HUES64 (cell line): ENCODE measurements around the gene CTH. TPM values are rescaled to one million over a fixed set of nuclear protein-coding genes. Genes with fewer than 3 reads are reported as not detected.
"Not testable (repeated sequence)": the region's sequence is repeated elsewhere in the genome, so short reads cannot be mapped to it uniquely, and the experiment has no call there.

Source experiments
- H3K27ac ChIP-seq: 2 replicates; pipeline ENCODE4 v1.7.0; 2013; ENCODE audit warnings: low read depth, low read length, inconsistent platforms
- H3K27me3 ChIP-seq: 2 replicates; pipeline ENCODE4 v1.6.1; 2013; ENCODE audit warnings: mild to moderate bottlenecking, low read length; ENCODE audit not compliant: insufficient read depth
- H3K36me3 ChIP-seq: 2 replicates; pipeline ENCODE4 v1.6.1; 2013; ENCODE audit warnings: mild to moderate bottlenecking, low read length; ENCODE audit not compliant: insufficient read depth
- H3K4me1 ChIP-seq: 2 replicates; pipeline ENCODE4 v1.6.1; 2013; ENCODE audit warnings: mild to moderate bottlenecking, low read length, moderate library complexity; ENCODE audit not compliant: insufficient read depth
- H3K4me3 ChIP-seq: 2 replicates; pipeline ENCODE4 v1.5.1; 2013; ENCODE audit warnings: mild to moderate bottlenecking, low read length, moderate library complexity
- H3K9ac ChIP-seq: 2 replicates; pipeline ENCODE4 v1.6.1; 2013; ENCODE audit warnings: mild to moderate bottlenecking, low read depth, low read length
- H3K9me3 ChIP-seq: 2 replicates; pipeline ENCODE4 v1.6.1; 2013; ENCODE audit warnings: low read depth, low read length; ENCODE audit not compliant: insufficient read depth
- WGBS: fragments of 150-250, 120-280 bp; methylation state at CpG from one replicate; pipeline ENCODE4 v1.1.7; 2013; ENCODE audit warnings: missing lambda C conversion rate; 5-methylcytosine and 5-hydroxymethylcytosine counted together
- polyA plus RNA-seq, 2 experiments: library from polyadenylated mRNA; stranded (reverse); fragments of 50-300 nt; gene quantifications; one replicate each; pipeline ENCODE4 v1.2.3, GENCODE V29; 2013

The CTH gene
- polyA plus RNA-seq (2013, experiment 1 of 2), result 11.1 TPM
- 15.5 TPM for polyA plus RNA-seq (2013, experiment 2 of 2)

DNA sequence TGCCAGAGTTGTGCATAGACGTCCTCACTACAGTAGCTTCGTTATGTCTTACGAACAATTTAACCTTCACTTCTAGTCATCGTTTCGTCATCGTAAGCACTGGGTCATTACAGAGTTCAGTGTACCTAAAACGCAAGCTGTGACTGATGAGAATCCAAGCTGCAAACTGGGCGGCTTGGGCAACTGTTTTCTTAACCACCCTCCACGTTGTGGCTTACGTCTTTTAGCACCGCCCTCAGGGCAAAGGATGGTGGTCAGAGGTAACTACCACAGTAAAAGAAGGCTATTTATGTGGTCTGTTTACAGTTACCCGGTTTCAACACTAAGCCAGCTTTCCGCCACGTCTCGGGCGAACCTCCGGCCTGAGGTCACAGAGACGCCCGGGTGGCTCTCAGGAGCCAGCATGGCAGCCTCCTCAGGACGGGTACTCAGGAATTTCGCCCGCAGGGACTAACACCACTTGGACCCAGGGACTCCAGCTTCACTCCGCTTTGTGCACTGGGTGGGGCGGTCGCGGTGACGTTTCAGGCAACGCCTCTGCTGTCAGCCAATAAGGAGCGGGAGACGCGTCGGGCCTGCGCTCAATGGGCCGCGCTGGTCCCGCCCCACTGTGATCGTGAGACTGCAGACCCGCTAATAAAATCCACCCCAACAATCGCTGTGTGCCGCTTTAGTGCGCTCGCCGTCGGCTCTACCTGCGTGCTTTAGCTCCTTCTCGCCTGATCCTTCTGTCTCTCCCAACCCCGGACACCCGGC is at the start of gene CTH:
TSS of gene CTH (plus strand) at position 665 of the 756 bp plus-strand sequence. CDS start 148 bp downstream, outside the sequence.
- H3K9ac ChIP-seq, result peak within 1 kb of the TSS; percentile 91
- peaks cover 10% of the 10 kb centered on the region for H3K36me3 ChIP-seq
- H3K4me3 ChIP-seq, result peak within 1 kb of the TSS; percentile 90
- H3K27me3 ChIP-seq, result no peaks in the 10 kb centered on the region
- H3K27ac ChIP-seq, result peak within 1 kb of the TSS; percentile 94
- under 1% methylated on average over 48 of the region's 48 CpGs for WGBS
- no peaks in the 10 kb centered on the region for H3K9me3 ChIP-seq
- peaks cover 13% of the 10 kb centered on the region for H3K4me1 ChIP-seq

GRCh38 chr1:70361727-70362398 is 49.2 kb upstream of the CTH start:
- Histone ChIP-seq H3K4me1 (peaks cover 8% of the 10 kb centered on the region; the same call in 1 of the 2 replicates), H3K9ac (peak overlapping the region; percentile 32; the same call in 1 of the 2 replicates), H3K27me3 (no peaks in the 10 kb centered on the region), H3K9me3 (no peaks in the 10 kb centered on the region), H3K27ac (peak overlapping the region; percentile 38; the same call in 1 of the 2 replicates), H3K4me3 (no peak overlapping the region), H3K36me3 (no peaks in the 10 kb centered on the region)
- 71% methylated on average over 3 of the region's 3 CpGs for WGBS

- WGBS, result 83% methylated on average over 3 of the region's 3 CpGs
- H3K9ac ChIP-seq, result no peak overlapping the region
- no peak overlapping the region for H3K4me3 ChIP-seq
- no peak overlapping the region for H3K27ac ChIP-seq
- H3K36me3 ChIP-seq, result no peaks in the 10 kb centered on the region
- H3K27me3 ChIP-seq, result no peaks in the 10 kb centered on the region
- H3K4me1 ChIP-seq, result peaks cover 8% of the 10 kb centered on the region; the same call in 1 of the 2 replicates
- no peaks in the 10 kb centered on the region for H3K9me3 ChIP-seq
These were observed 46.6 kb upstream of the CTH start for GRCh38 chr1:70364439-70364838.

DNA sequence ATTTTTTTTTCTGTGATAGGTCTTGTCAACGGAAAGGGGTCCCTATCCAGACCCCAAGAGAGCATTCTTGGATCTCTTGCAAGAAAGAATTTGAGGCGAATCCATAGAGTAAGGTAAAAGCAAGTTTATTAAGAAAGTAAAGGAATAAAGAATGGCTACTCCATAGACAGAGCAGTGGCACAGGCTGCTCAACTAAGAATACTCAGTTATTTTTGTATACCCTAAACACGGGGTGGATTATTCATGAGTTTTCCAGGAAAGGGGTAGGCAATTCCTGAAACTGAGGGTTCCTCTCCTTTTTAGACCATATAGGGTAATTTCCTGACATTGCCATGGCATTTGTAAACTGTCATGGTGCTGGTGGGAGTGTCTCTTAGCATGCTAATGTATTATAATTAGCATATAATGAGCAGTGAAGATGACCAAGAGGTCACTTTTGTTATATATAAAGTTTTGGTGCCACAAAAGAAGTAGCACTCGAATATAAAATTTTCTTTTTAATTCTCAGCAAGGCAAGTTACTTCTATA is 44.6 kb upstream of the CTH start:
- H3K4me3 ChIP-seq, H3K4me1 ChIP-seq, H3K27me3 ChIP-seq, H3K9ac ChIP-seq, H3K36me3 ChIP-seq, H3K9me3 ChIP-seq, H3K27ac ChIP-seq: not testable (repeated sequence)
- 93% methylated on average over 4 of the region's 4 CpGs for WGBS

DNA sequence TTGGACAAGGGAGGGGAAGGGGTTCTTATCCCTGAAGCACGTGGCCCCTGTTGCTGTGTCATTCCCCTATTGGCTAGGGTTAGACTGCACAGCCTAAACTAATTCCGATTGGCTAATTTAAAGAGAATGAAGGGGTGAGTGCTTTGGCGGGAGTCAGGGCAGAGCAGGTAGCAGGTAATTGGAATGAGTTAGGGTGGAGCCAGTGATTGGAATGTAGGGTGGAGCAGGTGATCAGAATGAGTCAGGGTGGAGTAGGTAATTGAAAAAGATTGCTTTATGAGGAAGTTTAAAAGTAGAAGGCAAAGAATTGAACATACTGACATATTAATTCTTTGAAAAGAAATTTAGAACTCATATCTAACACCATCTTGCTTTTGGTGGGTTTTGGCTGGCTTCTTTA is 44.1 kb upstream of the CTH start:
- not testable (repeated sequence) for H3K9me3 ChIP-seq, H3K27ac ChIP-seq, H3K36me3 ChIP-seq, H3K4me3 ChIP-seq, H3K4me1 ChIP-seq, H3K27me3 ChIP-seq, H3K9ac ChIP-seq
- 89% methylated on average over 3 of the region's 3 CpGs for WGBS

GRCh38 chr1:70367397-70367796 is 43.7 kb upstream of the CTH start:
- H3K36me3 ChIP-seq, H3K27ac ChIP-seq, H3K9ac ChIP-seq, H3K27me3 ChIP-seq, H3K4me1 ChIP-seq, H3K4me3 ChIP-seq, H3K9me3 ChIP-seq: not testable (repeated sequence)
- 92% methylated on average over 5 of the region's 5 CpGs for WGBS

- H3K36me3 ChIP-seq, H3K27ac ChIP-seq: not testable (repeated sequence)
- WGBS, result 90% methylated on average over 3 of the region's 3 CpGs
These were observed 39.5 kb upstream of the CTH start for GRCh38 chr1:70371586-70371985.

DNA sequence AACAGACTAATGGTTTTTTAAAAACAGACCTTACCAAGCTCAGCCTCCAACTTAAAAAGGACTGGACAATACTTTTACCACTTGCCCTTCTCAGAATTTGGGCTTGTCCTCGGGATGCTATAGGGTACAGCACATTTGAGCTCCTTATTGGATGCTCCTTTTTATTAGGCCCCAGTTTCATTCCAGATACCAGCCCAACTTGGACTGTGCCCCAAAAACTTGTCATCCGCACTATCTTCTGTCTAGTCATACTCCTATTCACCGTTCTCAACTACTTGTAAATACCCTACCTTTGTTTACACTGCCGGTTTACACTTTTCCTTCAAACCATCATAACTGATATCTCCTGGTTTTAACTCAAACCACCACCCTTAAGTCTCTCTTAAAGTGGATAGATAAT is 38.6 kb upstream of the CTH start:
- Histone ChIP-seq H3K9ac (no peak overlapping the region), H3K4me1 (peaks cover 22% of the 10 kb centered on the region), H3K36me3 (no peaks in the 10 kb centered on the region), H3K9me3 (no peaks in the 10 kb centered on the region), H3K27me3 (no peaks in the 10 kb centered on the region), H3K4me3 (no peak overlapping the region), H3K27ac (no peak overlapping the region)
- 89% methylated on average over 4 of the region's 4 CpGs for WGBS

More at GRCh38 chr1:70371586-70371985, 39.5 kb upstream of the CTH start:
- H3K9ac ChIP-seq, H3K4me3 ChIP-seq, H3K27me3 ChIP-seq, H3K9me3 ChIP-seq: not testable (repeated sequence)
- H3K4me1 ChIP-seq, result peaks cover 22% of the 10 kb centered on the region

DNA sequence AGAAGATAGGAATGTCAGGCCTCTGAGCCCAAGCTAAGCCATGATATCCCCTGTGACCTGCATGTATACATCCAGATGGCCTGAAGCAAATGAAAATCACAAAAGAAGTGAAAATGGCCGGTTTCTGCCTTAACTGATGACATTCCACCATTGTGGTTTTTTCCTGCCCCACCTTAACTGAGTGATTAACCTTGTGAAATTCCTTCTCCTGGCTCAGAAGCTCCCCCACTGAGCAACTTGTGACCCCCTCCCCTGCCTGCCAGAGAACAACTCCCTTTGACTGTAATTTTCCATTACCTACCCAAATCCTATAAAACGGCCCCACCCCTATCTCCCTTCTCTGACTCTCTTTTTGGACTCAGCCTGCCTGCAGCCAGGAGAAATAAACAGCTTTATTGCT is 37.5 kb upstream of the CTH start:
- H3K9ac ChIP-seq, H3K4me3 ChIP-seq, H3K27me3 ChIP-seq, H3K36me3 ChIP-seq, H3K9me3 ChIP-seq: not testable (repeated sequence)
- peak overlapping the region; percentile 52; the same call in 1 of the 2 replicates for H3K27ac ChIP-seq
- H3K4me1 ChIP-seq, result peaks cover 22% of the 10 kb centered on the region
- WGBS, result 28% methylated on average over 2 of the region's 2 CpGs

- Histone ChIP-seq H3K36me3 (no peaks in the 10 kb centered on the region), H3K27me3 (no peaks in the 10 kb centered on the region), H3K9me3 (no peaks in the 10 kb centered on the region), H3K4me3 (no peak overlapping the region), H3K9ac (no peak overlapping the region), H3K4me1 (peaks cover 22% of the 10 kb centered on the region), H3K27ac (no peak overlapping the region)
- 95% methylated on average over 6 of the region's 6 CpGs for WGBS
These were observed 34.9 kb upstream of the CTH start for GRCh38 chr1:70376196-70376595.

- Histone ChIP-seq H3K4me1 (no peaks in the 10 kb centered on the region), H3K27ac (no peak overlapping the region), H3K27me3 (no peaks in the 10 kb centered on the region), H3K36me3 (no peaks in the 10 kb centered on the region), H3K9me3 (no peaks in the 10 kb centered on the region), H3K9ac (no peak overlapping the region), H3K4me3 (no peak overlapping the region)
These were observed 28.4 kb upstream of the CTH start for GRCh38 chr1:70382682-70383081.
